BLaER1 treated with 17β-estradiol and CSF1 and Interleukin-3, amounts not matched to agents 10 nM and 100 nM (cell line): Measurements from ENCODE around the gene PAQR4.

Source experiments
- H3K27ac ChIP-seq, 11 experiments: shearing (Covaris generic); formaldehyde crosslinking; 2 replicates each; pipeline ENCODE4 v1.8.1; 2022
- H3K27me3 ChIP-seq, 11 experiments: shearing (Covaris generic); formaldehyde crosslinking; 2 replicates each; pipeline ENCODE4 v1.8.1; 2022
- H3K36me3 ChIP-seq, 11 experiments: shearing (Covaris generic); formaldehyde crosslinking; 2 replicates each; pipeline ENCODE4 v1.8.1; 2022
- H3K4me1 ChIP-seq, 10 experiments: shearing (Covaris generic); formaldehyde crosslinking; 2 replicates each; pipeline ENCODE4 v1.8.1; 2022
- H3K4me2 ChIP-seq, 11 experiments: shearing (Covaris generic); formaldehyde crosslinking; 2 replicates each; pipeline ENCODE4 v1.8.1; 2022
- H3K4me3 ChIP-seq, 10 experiments: shearing (Covaris generic); formaldehyde crosslinking; 2 replicates each; pipeline ENCODE4 v1.8.1; 2022
- H3K9ac ChIP-seq, 11 experiments: shearing (Covaris generic); formaldehyde crosslinking; 2 replicates each; pipeline ENCODE4 v1.8.1; 2022
- H3K9me3 ChIP-seq, 11 experiments: shearing (Covaris generic); formaldehyde crosslinking; replicated peaks in 1 of 11; 2 replicates each; pipeline ENCODE4 v1.8.1; 2022
- H4K20me1 ChIP-seq, 11 experiments: shearing (Covaris generic); formaldehyde crosslinking; 2 replicates each; pipeline ENCODE4 v1.8.1; 2022
- Cebpa-rat ChIP-seq, 11 experiments: shearing (Covaris generic); IDR thresholded peaks; 2 replicates each; pipeline ENCODE4 v1.8.1; 2022

PAQR4 gene

DNA sequence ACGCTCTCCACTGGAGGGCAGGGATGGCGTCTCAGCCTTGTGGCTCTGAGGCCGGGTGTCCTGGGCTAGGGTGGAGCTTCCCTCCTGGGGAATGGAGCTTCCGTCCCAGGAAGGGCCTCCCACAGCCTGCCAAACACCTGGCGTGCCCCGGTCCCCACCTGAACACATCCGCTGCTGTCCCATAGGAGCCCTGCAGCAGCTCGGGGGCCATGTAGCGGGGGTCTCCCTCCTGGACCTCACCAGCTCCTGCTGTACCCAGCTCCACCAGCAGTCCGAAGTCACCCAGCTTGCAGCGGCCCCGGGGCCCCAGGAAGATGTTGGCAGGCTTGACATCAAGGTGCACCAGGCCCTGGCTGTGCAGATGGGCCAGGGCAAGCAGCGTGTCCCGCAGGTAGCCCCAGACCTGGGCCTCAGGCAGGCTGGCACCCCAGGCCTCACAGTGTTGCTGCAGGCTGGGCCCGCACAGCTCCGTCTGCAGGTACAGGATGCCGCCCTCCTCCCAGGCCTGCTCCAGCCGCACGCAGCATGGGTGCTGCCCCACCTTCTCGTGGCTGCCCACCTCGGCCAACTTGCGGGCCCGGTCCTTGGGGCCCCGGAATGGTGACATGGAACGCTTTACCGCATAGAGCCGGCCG, 6.1 kb downstream of the PAQR4 start:
- peak overlapping the region in 2 of 11 experiments; percentile 58 to 65; a peak in 2 of 22 replicates for H3K27ac ChIP-seq
- H3K4me3 ChIP-seq = peak overlapping the region in 3 of 10 experiments; percentile 10 to 77 (median 14); a peak in 2 of 20 replicates
- peaks cover 38 to 85% (median 80%) of the 10 kb centered on the region in 11 experiments for H4K20me1 ChIP-seq
- TF ChIP-seq Cebpa-rat (IDR thresholded peaks at IDR 0.05) = no peak
- H3K36me3 ChIP-seq = peaks cover 0 to 79% (median 40%) of the 10 kb centered on the region in 11 experiments; a peak in 12 of 22 replicates
- H3K4me1 ChIP-seq = peaks cover 62 to 96% (median 96%) of the 10 kb centered on the region in 10 experiments
- H3K4me2 ChIP-seq = peak overlapping the region; percentile 92 to 99 (median 96); a peak in 21 of 22 replicates
- no peaks in the 10 kb centered on the region for H3K27me3 ChIP-seq
- peak overlapping the region in 8 of 11 experiments; percentile 33 to 92 (median 87); a peak in 11 of 22 replicates for H3K9ac ChIP-seq
- no peaks in the 10 kb centered on the region for H3K9me3 ChIP-seq

- Histone ChIP-seq H4K20me1 (peaks cover 29 to 76% (median 71%) of the 10 kb centered on the region in 11 experiments), H3K27ac (0 out of 22 replicates have a peak overlapping the region, but pooled peaks of 1 of the 11 experiments have one; percentile 12), H3K4me1 (peaks cover 58 to 94% (median 92%) of the 10 kb centered on the region in 10 experiments), H3K4me3 (0 out of 20 replicates have a peak overlapping the region, but pooled peaks of 1 of the 10 experiments have one; percentile 3), H3K27me3 (no peaks in the 10 kb centered on the region), H3K36me3 (peaks cover 0 to 73% (median 40%) of the 10 kb centered on the region in 11 experiments; a peak in 12 of 22 replicates), H3K9me3 (no peaks in the 10 kb centered on the region), H3K4me2 (peak overlapping the region in 9 of 11 experiments; percentile 92 to 99 (median 96); a peak in 18 of 22 replicates), H3K9ac (peak overlapping the region in 5 of 11 experiments; percentile 0 to 92 (median 88); a peak in 8 of 22 replicates)
- TF ChIP-seq Cebpa-rat (IDR thresholded peaks at IDR 0.05) = no peak
Observed at GRCh38 chr16:2976201-2976600, 7.1 kb downstream of the PAQR4 start.

DNA sequence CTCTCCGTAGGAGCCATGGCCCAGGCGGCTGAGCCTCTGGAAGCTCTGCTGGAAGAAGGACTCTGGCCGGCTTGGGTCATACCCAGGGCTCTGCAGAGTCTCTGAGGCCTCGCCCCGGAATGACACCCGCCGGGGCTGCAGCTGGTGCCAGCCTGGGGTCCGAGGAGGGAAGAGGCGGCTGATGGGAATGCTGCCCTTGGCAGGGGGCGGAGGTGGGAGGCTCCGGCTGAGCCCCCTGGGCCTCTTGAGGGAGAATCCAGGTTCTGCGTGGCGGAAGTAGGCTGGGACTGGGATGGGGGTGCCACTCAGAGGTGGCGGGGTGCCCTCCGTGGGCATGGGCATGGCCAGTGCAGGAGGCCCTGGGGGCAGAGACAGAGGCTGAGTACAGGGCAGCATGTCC, 7.5 kb downstream of the PAQR4 start:
- Histone ChIP-seq H3K4me2 (peak overlapping the region in 9 of 11 experiments; percentile 92 to 99 (median 96); a peak in 17 of 22 replicates), H4K20me1 (peaks cover 24 to 71% (median 66%) of the 10 kb centered on the region in 11 experiments), H3K9ac (peak overlapping the region in 5 of 11 experiments; percentile 44 to 92 (median 88); a peak in 5 of 22 replicates), H3K36me3 (peaks cover 0 to 69% (median 40%) of the 10 kb centered on the region in 11 experiments; a peak in 12 of 22 replicates), H3K4me3 (no peak overlapping the region), H3K4me1 (peaks cover 57 to 94% (median 92%) of the 10 kb centered on the region in 10 experiments), H3K27ac (0 out of 22 replicates have a peak overlapping the region, but pooled peaks of 1 of the 11 experiments have one; percentile 12), H3K27me3 (no peaks in the 10 kb centered on the region), H3K9me3 (no peaks in the 10 kb centered on the region)
- TF ChIP-seq Cebpa-rat (IDR thresholded peaks at IDR 0.05) = no peak

DNA sequence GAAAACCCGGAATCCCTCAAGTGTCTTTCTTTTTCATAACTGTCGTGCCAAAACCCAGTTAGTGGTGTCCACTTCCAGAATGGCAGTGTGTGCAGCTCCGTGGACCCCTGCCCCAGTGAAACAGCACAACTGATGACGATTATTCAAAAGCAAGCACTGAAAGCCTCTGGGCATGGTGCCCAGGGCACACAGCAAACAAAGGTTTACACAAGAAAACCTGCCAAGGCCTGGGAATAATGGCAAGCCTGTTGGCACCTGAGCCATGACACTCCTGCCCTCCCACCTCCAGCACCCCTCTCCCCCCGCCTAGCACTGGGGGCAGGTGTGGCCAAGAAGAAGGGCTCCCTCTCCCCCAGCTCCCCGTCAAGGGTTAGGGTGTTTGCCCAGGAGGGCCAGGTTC, 8.3 kb downstream of the PAQR4 start:
- no peak overlapping the region for H3K4me3 ChIP-seq
- peaks cover 50 to 94% (median 92%) of the 10 kb centered on the region in 10 experiments for H3K4me1 ChIP-seq

GRCh38 chr16:2979669-2980226, 10.6 kb downstream of the PAQR4 start:
- H3K27ac ChIP-seq = peak overlapping the region in 10 of 11 experiments; percentile 87 to 96 (median 94); a peak in 20 of 22 replicates
- peaks cover 0 to 41% (median 34%) of the 10 kb centered on the region in 11 experiments; a peak in 12 of 22 replicates for H3K36me3 ChIP-seq
- H3K27me3 ChIP-seq = 0 out of 22 replicates have a peak, but pooled peaks cover 0 to 3% (median 0%) of the 10 kb centered on the region in 11 experiments
- H4K20me1 ChIP-seq = peaks cover 0 to 40% (median 35%) of the 10 kb centered on the region in 11 experiments; a peak in 17 of 22 replicates
- H3K9me3 ChIP-seq = no peaks in the 10 kb centered on the region
- H3K4me1 ChIP-seq = peaks cover 41 to 91% (median 88%) of the 10 kb centered on the region in 10 experiments
- H3K9ac ChIP-seq = peak overlapping the region; percentile 86 to 95 (median 92)
- TF ChIP-seq Cebpa-rat (IDR thresholded peaks at IDR 0.05) = no peak
- H3K4me2 ChIP-seq = peak overlapping the region; percentile 89 to 99 (median 95)
- H3K4me3 ChIP-seq = peak overlapping the region; percentile 61 to 94 (median 86)

More for the DNA sequence above, 8.3 kb downstream of the PAQR4 start:
- peaks cover 0 to 61% (median 40%) of the 10 kb centered on the region in 11 experiments; a peak in 12 of 22 replicates for H3K36me3 ChIP-seq
- no peaks in the 10 kb centered on the region for H3K9me3 ChIP-seq
- TF ChIP-seq Cebpa-rat (IDR thresholded peaks at IDR 0.05) = no peak
- 0 out of 22 replicates have a peak overlapping the region, but pooled peaks of 1 of the 11 experiments have one; percentile 15 for H3K27ac ChIP-seq
- H3K4me2 ChIP-seq = peak overlapping the region in 9 of 11 experiments; percentile 13 to 99 (median 96); a peak in 16 of 22 replicates
- H3K9ac ChIP-seq = peak overlapping the region in 7 of 11 experiments; percentile 8 to 88 (median 31); a peak in 7 of 22 replicates
- no peaks in the 10 kb centered on the region for H3K27me3 ChIP-seq
- H4K20me1 ChIP-seq = peaks cover 16 to 64% (median 58%) of the 10 kb centered on the region in 11 experiments; a peak in 21 of 22 replicates

DNA sequence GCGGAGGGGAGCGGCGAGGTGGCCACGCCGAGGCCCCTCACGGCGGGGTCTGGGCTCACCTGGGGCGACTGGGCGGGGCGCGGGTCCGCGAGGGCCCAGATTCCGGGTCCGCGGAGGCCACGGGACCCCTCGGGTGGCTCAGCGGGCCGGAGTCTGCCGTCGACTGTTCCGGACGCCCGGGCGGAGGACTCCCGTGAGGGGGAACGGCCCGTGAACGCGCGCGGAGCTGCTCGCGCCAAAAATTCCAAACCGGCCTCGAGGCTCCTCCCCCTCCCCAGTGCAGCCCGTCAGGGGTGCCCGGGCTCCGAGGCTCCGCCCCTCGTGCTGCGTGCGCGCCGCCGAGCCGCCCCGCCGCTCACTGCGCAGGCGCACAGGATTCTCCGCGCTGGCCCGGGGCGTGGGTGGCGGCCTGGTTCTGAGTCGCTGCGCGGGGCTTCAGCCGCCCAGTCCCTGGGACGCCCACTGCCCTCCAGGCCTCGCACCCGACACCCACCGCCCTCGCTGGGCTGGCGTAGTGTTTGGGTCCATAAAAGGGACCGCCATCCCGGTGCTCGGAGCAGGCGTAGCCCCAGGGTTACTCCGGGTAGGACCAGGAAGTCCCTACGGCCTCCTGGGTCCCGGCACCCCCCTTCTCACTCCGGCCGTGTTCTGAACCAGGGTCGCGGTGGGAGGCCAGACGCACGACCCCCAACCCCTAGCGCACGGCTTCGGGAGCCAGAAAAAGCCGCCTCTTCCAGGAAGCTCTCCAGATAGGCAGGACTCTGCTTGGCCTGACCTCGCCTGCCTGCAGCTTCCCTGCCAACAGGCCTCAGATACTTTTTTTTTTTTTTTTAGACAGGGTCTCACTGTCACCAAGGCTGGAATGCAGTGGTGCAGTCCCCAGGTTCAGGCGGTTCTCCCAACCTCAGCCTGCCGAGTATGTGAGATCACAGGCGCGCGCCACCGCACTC, 11.4 kb downstream of the PAQR4 start, which contains the start of gene PKMYT1:
PKMYT1 (minus strand) TSS at position 220 of the 950 bp plus-strand sequence. CDS start 789 bp downstream, outside the sequence.
- Histone ChIP-seq H3K9me3 (no peaks in the 10 kb centered on the region), H3K27me3 (0 out of 22 replicates have a peak, but pooled peaks cover 0 to 3% (median 0%) of the 10 kb centered on the region in 11 experiments), H3K9ac (peak within 1 kb of the TSS; percentile 86 to 95 (median 92)), H3K27ac (peak within 1 kb of the TSS; percentile 83 to 96 (median 94)), H4K20me1 (peaks cover 0 to 33% (median 28%) of the 10 kb centered on the region in 11 experiments; a peak in 17 of 22 replicates), H3K36me3 (peaks cover 0 to 33% (median 26%) of the 10 kb centered on the region in 11 experiments; a peak in 12 of 22 replicates), H3K4me3 (peak within 1 kb of the TSS; percentile 61 to 94 (median 86)), H3K4me2 (peak within 1 kb of the TSS; percentile 89 to 99 (median 96)), H3K4me1 (peaks cover 34 to 84% (median 80%) of the 10 kb centered on the region in 10 experiments)
- TF ChIP-seq Cebpa-rat (IDR thresholded peaks at IDR 0.05) = no peak

DNA sequence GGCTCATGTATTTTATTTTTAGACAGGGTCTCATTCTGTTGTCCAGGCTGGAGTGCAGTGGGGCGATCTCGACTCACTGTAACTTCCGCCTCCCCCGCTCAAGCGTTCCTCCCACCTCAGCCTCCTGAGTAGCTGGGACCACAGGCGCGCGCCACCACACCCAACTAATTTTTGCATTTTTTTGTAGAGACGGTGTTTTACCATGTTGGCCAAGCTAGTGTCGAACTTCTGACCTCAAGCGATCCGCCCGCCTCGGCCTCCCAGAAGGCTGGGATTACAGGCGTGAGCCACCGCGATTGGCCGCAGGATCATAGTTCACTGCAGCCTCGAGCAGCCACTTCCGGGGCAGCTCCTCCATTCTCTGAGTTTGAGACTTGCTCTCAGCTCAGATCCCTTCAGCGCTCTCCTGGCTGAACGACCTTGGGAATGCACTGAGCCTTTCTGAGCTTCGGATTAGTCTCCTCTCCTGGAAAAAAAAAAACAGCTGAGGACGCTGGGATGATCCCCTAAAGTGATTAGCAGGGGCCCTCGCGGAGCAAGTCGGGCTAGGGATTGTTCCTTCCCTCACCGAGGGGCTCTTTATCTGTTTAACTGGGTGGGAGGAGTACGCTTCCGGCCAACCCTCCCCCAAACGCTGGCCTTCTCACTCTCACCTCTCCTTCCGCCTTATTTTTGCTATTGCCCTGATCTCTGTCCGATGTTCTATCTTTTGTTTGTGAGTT, 12.2 kb downstream of the PAQR4 start:
- Histone ChIP-seq H3K4me1 (peaks cover 30 to 75% (median 73%) of the 10 kb centered on the region in 10 experiments), H3K36me3 (peaks cover 0 to 25% (median 19%) of the 10 kb centered on the region in 11 experiments; a peak in 10 of 22 replicates), H4K20me1 (peaks cover 0 to 25% (median 19%) of the 10 kb centered on the region in 11 experiments; a peak in 17 of 22 replicates), H3K4me2 (peak overlapping the region; percentile 89 to 99 (median 96)), H3K9ac (peak overlapping the region; percentile 86 to 95 (median 92)), H3K9me3 (no peaks in the 10 kb centered on the region), H3K27ac (peak overlapping the region; percentile 83 to 96 (median 94); a peak in 19 of 22 replicates), H3K4me3 (peak overlapping the region; percentile 61 to 94 (median 86); a peak in 18 of 20 replicates), H3K27me3 (0 out of 22 replicates have a peak, but pooled peaks cover 0 to 3% (median 0%) of the 10 kb centered on the region in 11 experiments)
- TF ChIP-seq Cebpa-rat (IDR thresholded peaks at IDR 0.05) = no peak
